ENCODE results near the gene TRIP13. TPM values are rescaled to one million over a fixed set of nuclear protein-coding genes. Genes with fewer than 3 reads are reported as not detected.
"Not testable (repeated sequence)": the region's sequence is repeated elsewhere in the genome, so short reads cannot be mapped to it uniquely, and the experiment has no call there.

TRIP13 gene
- total RNA-seq, 2 experiments from 2014 or later, result 26.6 to 28.8 TPM

- no peak overlapping the region for H3K4me3 Mint-ChIP-seq
- H3K27me3 Mint-ChIP-seq, result peaks cover 22% of the 10 kb centered on the region
- ChIA-PET CTCF (no interaction called here), POLR2A (no interaction called here)
- peaks cover 8% of the 10 kb centered on the region for H3K4me1 Mint-ChIP-seq
- DNase-seq, result no peak
- H3K27ac Mint-ChIP-seq, result no peak overlapping the region
- H3K36me3 Mint-ChIP-seq (ENCODE audit: low read depth), result no peaks in the 10 kb centered on the region
- H3K9me3 Mint-ChIP-seq, result no peaks in the 10 kb centered on the region
These were observed 34.7 kb downstream of the TRIP13 start for GRCh38 chr5:927172-928015.

GRCh38 chr5:929182-929581 lies 36.5 kb downstream of the TRIP13 start:
- H3K9me3 Mint-ChIP-seq; H3K27ac Mint-ChIP-seq; H3K4me1 Mint-ChIP-seq; H3K4me3 Mint-ChIP-seq; H3K36me3 Mint-ChIP-seq (ENCODE audit: low read depth); DNase-seq; POLR2A ChIA-PET: not testable (repeated sequence)
- peaks cover 22% of the 10 kb centered on the region for H3K27me3 Mint-ChIP-seq
- CTCF ChIA-PET, result interaction anchor here (1.6 kb wide), 1 partner anchor 211 kb away, joined by 6 read pairs; no protein-coding TSS in a partner anchor

DNA sequence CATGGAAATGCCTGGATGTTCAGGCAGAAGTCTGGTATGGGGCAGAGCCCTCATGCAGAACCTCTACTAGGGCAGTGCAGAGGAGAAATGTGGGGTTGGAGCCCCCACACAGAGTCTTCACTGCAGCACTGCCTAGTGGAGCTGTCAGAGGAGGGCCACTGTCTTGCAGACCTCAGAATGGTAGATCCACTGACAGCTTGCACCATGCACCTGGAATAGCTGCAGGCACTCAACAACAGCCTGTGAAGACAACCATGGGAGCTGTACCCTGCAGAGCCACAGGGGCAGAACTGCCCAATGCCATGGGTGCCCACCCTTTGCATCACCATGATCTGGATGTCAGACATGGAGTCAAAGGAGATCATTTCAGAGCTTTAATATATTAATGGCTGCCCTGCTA lies 36.9 kb downstream of the TRIP13 start:
- no peak overlapping the region for H3K4me3 Mint-ChIP-seq
- no peaks in the 10 kb centered on the region for H3K9me3 Mint-ChIP-seq
- H3K4me1 Mint-ChIP-seq, result peaks cover 9% of the 10 kb centered on the region
- peaks cover 22% of the 10 kb centered on the region for H3K27me3 Mint-ChIP-seq
- ChIA-PET CTCF (interaction anchor here (1.6 kb wide), 1 partner anchor 211 kb away, joined by 6 read pairs; no protein-coding TSS in a partner anchor), POLR2A (no interaction called here)
- DNase-seq, result no peak
- H3K36me3 Mint-ChIP-seq (ENCODE audit: low read depth), result no peaks in the 10 kb centered on the region
- no peak overlapping the region for H3K27ac Mint-ChIP-seq

GRCh38 chr5:930866-931265 lies 38.2 kb downstream of the TRIP13 start:
- ChIA-PET POLR2A (no interaction called here), CTCF (interaction anchor here (0.9 to 1.2 kb wide), 3 partner anchors 17 to 237 kb away, joined by 3 to 4 read pairs (median 4); no protein-coding TSS in a partner anchor)
- Mint-ChIP-seq H3K9me3 (no peaks in the 10 kb centered on the region), H3K36me3 (ENCODE audit: low read depth) (no peaks in the 10 kb centered on the region), H3K4me1 (peaks cover 13% of the 10 kb centered on the region), H3K4me3 (no peak overlapping the region), H3K27me3 (peaks cover 14% of the 10 kb centered on the region), H3K27ac (no peak overlapping the region)
- no peak for DNase-seq

GRCh38 chr5:931570-932145 lies 39.0 kb downstream of the TRIP13 start:
- Mint-ChIP-seq H3K27me3 (peaks cover 6% of the 10 kb centered on the region), H3K4me1 (peaks cover 13% of the 10 kb centered on the region), H3K36me3 (ENCODE audit: low read depth) (no peaks in the 10 kb centered on the region), H3K4me3 (no peak overlapping the region), H3K9me3 (no peaks in the 10 kb centered on the region), H3K27ac (no peak overlapping the region)
- ChIA-PET CTCF (interaction anchor here (0.9 to 1.2 kb wide), 4 partner anchors 17 to 243 kb away, joined by 3 to 4 read pairs (median 4); no protein-coding TSS in a partner anchor), POLR2A (interaction anchor here (1.1 kb wide), 1 partner anchor 25 kb away, joined by 3 read pairs; no protein-coding TSS in a partner anchor)
- no peak for DNase-seq

DNA sequence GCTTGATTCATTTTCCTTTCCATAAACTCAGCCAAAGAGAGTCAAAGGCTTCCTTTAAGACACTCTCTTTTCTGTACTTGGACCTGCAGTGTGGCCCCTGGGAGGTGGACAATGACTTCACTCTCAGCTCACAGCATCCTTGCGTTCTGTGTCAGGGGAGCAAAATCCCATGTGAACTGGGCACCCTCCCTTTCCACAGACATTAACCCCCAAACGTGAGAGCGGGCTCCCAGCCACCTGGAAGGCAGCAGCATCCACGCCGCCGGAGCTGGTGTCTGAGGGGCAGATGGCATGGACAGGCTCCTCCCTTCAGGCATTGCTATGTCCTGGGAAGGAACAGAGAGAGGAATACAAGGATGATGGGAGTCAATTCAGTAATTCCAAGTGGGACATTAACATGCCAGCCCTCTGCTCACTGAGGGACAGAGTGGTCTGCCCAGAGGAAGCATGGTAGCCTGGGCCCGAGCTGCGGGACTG lies 39.5 kb downstream of the TRIP13 start:
- POLR2A ChIA-PET, result interaction anchor here (1.1 kb wide), 1 partner anchor 25 kb away, joined by 3 read pairs; no protein-coding TSS in a partner anchor
- DNase-seq, result no peak
- Mint-ChIP-seq H3K27me3 (peaks cover 6% of the 10 kb centered on the region), H3K9me3 (no peaks in the 10 kb centered on the region), H3K4me1 (peaks cover 13% of the 10 kb centered on the region), H3K27ac (no peak overlapping the region), H3K36me3 (ENCODE audit: low read depth) (no peaks in the 10 kb centered on the region), H3K4me3 (no peak overlapping the region)
- CTCF ChIA-PET, result interaction anchor here (0.9 kb wide), 2 partner anchors 235 to 242 kb away, joined by 3 read pairs; no protein-coding TSS in a partner anchor

DNA sequence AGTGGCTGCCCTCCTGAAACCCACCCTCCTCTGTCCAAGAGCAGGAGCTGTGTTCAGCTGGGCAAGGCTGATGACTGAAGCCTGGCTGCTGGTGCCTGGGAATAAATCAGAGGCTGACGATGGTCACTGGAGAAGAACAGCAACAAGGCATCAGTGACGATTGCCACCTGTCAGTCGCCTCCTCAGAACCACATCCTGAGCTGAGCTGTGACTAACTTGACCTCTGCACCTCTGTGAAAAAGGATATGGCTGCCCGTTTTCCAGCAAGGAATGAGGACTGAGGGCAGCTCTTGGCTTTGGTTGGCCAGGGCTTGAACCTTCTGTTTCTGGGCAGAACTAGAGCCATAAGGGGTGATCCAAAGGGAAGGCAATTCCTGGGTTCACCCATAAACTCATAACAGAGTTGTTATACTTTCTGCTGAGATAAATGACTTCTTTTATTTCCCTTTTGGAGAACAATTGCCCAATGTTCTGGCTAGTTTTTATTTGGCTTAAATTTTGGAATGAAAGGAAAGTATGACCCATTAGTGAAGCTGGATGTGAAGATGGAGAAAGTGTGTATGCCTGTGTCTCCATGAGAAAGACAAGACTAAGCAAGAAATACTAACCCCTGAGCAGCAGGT lies 40.1 kb downstream of the TRIP13 start:
- DNase-seq, result no peak
- H3K9me3 Mint-ChIP-seq, result no peaks in the 10 kb centered on the region
- ChIA-PET POLR2A (interaction anchor here (1.1 kb wide), 1 partner anchor 24 kb away, joined by 3 read pairs; no protein-coding TSS in a partner anchor), CTCF (interaction anchor here (0.9 kb wide), 1 partner anchor 242 kb away, joined by 3 read pairs; no protein-coding TSS in a partner anchor)
- H3K4me3 Mint-ChIP-seq, result no peak overlapping the region
- no peak overlapping the region for H3K27ac Mint-ChIP-seq
- H3K27me3 Mint-ChIP-seq, result peaks cover 2% of the 10 kb centered on the region
- H3K36me3 Mint-ChIP-seq (ENCODE audit: low read depth), result no peaks in the 10 kb centered on the region
- peaks cover 12% of the 10 kb centered on the region for H3K4me1 Mint-ChIP-seq

DNA sequence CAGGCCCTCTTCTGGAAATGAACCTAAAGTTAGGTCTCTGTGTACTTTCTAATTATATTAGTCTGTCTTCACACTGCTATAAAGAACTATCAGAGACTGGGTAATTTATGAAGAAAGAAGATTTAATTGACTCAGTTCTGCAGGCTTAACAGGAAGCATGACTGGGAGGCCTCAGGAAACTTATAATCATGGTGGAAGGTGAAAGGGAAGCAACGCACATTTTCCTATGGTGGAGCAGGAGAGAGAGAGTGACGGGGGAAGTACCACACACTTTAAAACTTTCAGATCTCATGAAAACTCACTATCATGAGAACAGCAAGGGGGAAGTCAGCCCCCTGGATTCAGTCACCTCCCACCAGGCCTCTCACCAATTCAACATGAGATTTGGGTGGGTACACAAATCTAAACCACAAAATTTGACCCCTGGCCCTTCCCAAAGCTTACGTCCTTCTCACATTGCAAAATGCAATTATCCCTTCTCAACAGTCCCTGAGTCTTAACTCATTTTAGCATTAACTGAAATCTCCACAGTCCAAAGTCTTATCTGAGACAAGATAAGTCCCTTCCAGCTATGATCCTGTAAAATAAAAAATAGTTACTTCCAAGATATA lies 40.7 kb downstream of the TRIP13 start:
- H3K9me3 Mint-ChIP-seq, result no peaks in the 10 kb centered on the region
- DNase-seq, result no peak

DNA sequence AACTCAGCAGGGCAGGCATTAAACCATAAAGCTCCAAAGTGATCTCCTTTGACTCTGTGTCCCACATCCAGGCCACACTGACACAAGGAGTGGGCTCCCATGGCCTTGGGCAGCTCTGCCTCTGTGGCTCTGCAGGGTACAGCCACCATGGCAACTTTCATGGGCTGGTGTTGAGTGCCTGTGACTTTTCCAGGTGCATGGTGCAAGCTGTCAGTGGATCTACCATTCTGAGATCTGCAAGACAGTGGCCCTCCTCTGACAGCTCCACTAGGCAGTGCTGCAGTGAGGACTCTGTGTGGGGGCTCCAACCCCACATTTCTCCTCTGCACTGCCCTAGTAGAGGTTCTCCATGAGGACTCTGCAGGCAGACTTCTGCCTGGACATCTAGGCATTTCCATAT lies 41.3 kb downstream of the TRIP13 start:
- CTCF ChIA-PET, result interaction anchor here (0.9 to 1.9 kb wide), 4 partner anchors 10 to 240 kb away, joined by 3 to 6 read pairs (median 4); no protein-coding TSS in a partner anchor
- H3K4me3 Mint-ChIP-seq; H3K27ac Mint-ChIP-seq; POLR2A ChIA-PET; DNase-seq; H3K27me3 Mint-ChIP-seq; H3K9me3 Mint-ChIP-seq; H3K36me3 Mint-ChIP-seq (ENCODE audit: low read depth): not testable (repeated sequence)
- H3K4me1 Mint-ChIP-seq, result peaks cover 12% of the 10 kb centered on the region

More for the DNA sequence above, 40.7 kb downstream of the TRIP13 start:
- Mint-ChIP-seq H3K36me3 (ENCODE audit: low read depth) (no peaks in the 10 kb centered on the region), H3K27ac (no peak overlapping the region), H3K4me1 (peaks cover 12% of the 10 kb centered on the region), H3K27me3 (no peaks in the 10 kb centered on the region), H3K4me3 (no peak overlapping the region)
- CTCF ChIA-PET, result interaction anchor here (1.2 to 1.9 kb wide), 2 partner anchors 10 to 240 kb away, joined by 3 to 6 read pairs; no protein-coding TSS in a partner anchor
- POLR2A ChIA-PET, result no interaction called here

- DNase-seq; H3K27ac Mint-ChIP-seq; H3K27me3 Mint-ChIP-seq; H3K9me3 Mint-ChIP-seq; H3K36me3 Mint-ChIP-seq (ENCODE audit: low read depth); H3K4me3 Mint-ChIP-seq; POLR2A ChIA-PET: not testable (repeated sequence)
- CTCF ChIA-PET, result interaction anchor here (0.9 to 1.9 kb wide), 4 partner anchors 11 to 239 kb away, joined by 3 to 6 read pairs (median 4); no protein-coding TSS in a partner anchor
- H3K4me1 Mint-ChIP-seq, result peaks cover 12% of the 10 kb centered on the region
These were observed 41.8 kb downstream of the TRIP13 start for GRCh38 chr5:934381-934967.

- Mint-ChIP-seq H3K4me1 (peaks cover 12% of the 10 kb centered on the region), H3K9me3 (no peaks in the 10 kb centered on the region), H3K4me3 (no peak overlapping the region), H3K27me3 (peaks cover 3% of the 10 kb centered on the region), H3K27ac (no peak overlapping the region), H3K36me3 (ENCODE audit: low read depth) (no peaks in the 10 kb centered on the region)
- DNase-seq, result no peak
- ChIA-PET CTCF (no interaction called here), POLR2A (no interaction called here)
These were observed 42.9 kb downstream of the TRIP13 start for GRCh38 chr5:935510-936084.
